Measurements from ENCODE around the gene TPSAB1.

TPSAB1 gene

DNA sequence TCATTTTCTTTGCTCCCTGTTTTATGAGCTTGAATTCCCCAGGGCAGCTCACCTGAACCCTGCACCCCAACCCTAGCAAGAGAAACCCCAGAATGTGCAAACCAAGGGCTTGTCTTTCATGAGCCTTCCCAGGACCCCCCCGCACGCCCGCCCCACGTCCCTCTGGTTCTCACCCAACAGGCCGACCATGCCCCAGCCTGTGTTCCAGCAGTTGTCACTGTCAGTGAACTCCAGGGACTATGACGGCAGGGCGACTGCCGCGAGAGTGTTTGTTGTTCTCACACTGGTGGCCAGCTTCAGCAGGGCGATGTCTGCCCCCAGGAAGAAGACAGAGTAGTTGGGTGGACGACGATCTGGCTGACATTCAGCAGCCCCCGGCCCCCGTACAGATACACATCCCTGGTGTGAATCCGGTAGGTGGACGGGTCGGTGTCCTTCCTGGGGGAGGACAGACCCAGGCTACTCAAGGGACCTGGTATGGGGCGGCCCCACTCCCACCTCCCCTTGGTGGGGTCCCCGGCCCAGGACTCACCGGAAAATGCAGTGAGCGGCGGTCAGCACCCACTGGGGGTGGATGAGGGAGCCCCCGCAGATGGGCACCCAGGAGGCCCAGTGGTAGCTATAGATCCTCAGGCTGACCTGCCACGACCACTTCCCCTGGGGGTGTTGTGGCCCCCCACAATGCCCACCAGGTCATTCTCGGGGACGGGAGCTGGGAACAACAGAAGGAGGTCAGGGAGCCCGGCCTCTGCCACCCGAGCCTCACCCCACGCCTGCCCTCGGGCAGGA lies 35.5 kb downstream of the TPSAB1 start:
- Histone ChIP-seq H3K9me3 (ENCODE audit: control insufficient read depth, insufficient read depth, low read length) (no peaks in the 10 kb centered on the region), H3K27me3 (ENCODE audit: control insufficient read depth, insufficient read depth, low read length) (no peaks in the 10 kb centered on the region), H3K9ac (ENCODE audit: low read depth, low read length) (no peak overlapping the region), H3K4me3 (ENCODE audit: low read depth, low read length) (no peak overlapping the region), H3K27ac (ENCODE audit: low read depth, low read length) (no peak overlapping the region), H3K4me1 (ENCODE audit: control insufficient read depth, insufficient read depth, low read length) (peaks cover 11% of the 10 kb centered on the region; the same call in 1 of the 2 replicates), H3K36me3 (ENCODE audit: control insufficient read depth, insufficient read depth, low read length) (no peaks in the 10 kb centered on the region)

GRCh38 chr16:1276580-1276878 lies 36.0 kb downstream of the TPSAB1 start:
- peaks cover 11% of the 10 kb centered on the region; the same call in 1 of the 2 replicates for H3K4me1 ChIP-seq (ENCODE audit: control insufficient read depth, insufficient read depth, low read length)
- H3K27me3 ChIP-seq (ENCODE audit: control insufficient read depth, insufficient read depth, low read length), result no peaks in the 10 kb centered on the region
- no peaks in the 10 kb centered on the region for H3K36me3 ChIP-seq (ENCODE audit: control insufficient read depth, insufficient read depth, low read length)
- H3K9ac ChIP-seq (ENCODE audit: low read depth, low read length), result no peak overlapping the region
- no peak overlapping the region for H3K4me3 ChIP-seq (ENCODE audit: low read depth, low read length)
- no peaks in the 10 kb centered on the region for H3K9me3 ChIP-seq (ENCODE audit: control insufficient read depth, insufficient read depth, low read length)
- no peak overlapping the region for H3K27ac ChIP-seq (ENCODE audit: low read depth, low read length)

GRCh38 chr16:1277151-1277598 lies 36.7 kb downstream of the TPSAB1 start:
- H3K9me3 ChIP-seq (ENCODE audit: control insufficient read depth, insufficient read depth, low read length), result no peaks in the 10 kb centered on the region
- H3K27ac ChIP-seq (ENCODE audit: low read depth, low read length), result no peak overlapping the region
- no peak overlapping the region for H3K4me3 ChIP-seq (ENCODE audit: low read depth, low read length)
- no peak overlapping the region for H3K9ac ChIP-seq (ENCODE audit: low read depth, low read length)
- H3K36me3 ChIP-seq (ENCODE audit: control insufficient read depth, insufficient read depth, low read length), result no peaks in the 10 kb centered on the region
- peaks cover 11% of the 10 kb centered on the region; the same call in 1 of the 2 replicates for H3K4me1 ChIP-seq (ENCODE audit: control insufficient read depth, insufficient read depth, low read length)
- H3K27me3 ChIP-seq (ENCODE audit: control insufficient read depth, insufficient read depth, low read length), result no peaks in the 10 kb centered on the region

DNA sequence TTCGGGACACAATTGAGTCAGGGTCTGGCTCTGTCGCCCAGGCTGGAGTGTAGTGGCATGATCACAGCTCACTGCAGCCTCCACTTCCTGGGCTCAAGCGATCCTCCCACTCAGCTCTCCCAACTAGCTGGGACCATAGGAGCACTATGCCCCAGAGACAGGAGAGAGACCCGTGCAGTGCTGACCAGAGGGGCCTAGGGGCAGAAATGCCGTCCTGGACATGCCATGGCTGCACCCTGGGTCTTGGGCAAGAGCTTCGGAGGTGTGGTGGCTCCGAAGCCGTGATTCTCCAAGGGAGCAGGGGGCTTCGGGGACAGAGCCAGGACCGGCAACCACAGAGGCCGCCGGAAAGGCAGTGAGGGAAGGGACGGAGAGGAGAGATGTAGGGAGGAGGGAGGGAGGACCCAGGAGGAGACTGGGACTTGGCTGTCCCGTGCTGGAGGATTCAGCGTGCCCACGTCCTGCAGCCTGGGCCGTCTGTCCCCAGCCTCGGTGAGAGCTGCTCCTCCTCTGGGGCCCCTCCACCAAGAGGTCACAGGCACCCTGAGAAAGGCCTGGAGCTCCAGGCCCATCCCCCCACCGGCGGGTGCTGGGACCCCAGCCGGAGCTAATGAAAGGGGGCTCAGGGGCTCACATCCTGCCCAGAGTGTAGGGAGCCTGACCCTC lies 37.2 kb downstream of the TPSAB1 start:
- no peak overlapping the region for H3K27ac ChIP-seq (ENCODE audit: low read depth, low read length)
- no peaks in the 10 kb centered on the region for H3K27me3 ChIP-seq (ENCODE audit: control insufficient read depth, insufficient read depth, low read length)
- no peaks in the 10 kb centered on the region for H3K36me3 ChIP-seq (ENCODE audit: control insufficient read depth, insufficient read depth, low read length)
- no peak overlapping the region for H3K4me3 ChIP-seq (ENCODE audit: low read depth, low read length)
- no peak overlapping the region for H3K9ac ChIP-seq (ENCODE audit: low read depth, low read length)
- H3K4me1 ChIP-seq (ENCODE audit: control insufficient read depth, insufficient read depth, low read length), result peaks cover 11% of the 10 kb centered on the region; the same call in 1 of the 2 replicates
- no peaks in the 10 kb centered on the region for H3K9me3 ChIP-seq (ENCODE audit: control insufficient read depth, insufficient read depth, low read length)

DNA sequence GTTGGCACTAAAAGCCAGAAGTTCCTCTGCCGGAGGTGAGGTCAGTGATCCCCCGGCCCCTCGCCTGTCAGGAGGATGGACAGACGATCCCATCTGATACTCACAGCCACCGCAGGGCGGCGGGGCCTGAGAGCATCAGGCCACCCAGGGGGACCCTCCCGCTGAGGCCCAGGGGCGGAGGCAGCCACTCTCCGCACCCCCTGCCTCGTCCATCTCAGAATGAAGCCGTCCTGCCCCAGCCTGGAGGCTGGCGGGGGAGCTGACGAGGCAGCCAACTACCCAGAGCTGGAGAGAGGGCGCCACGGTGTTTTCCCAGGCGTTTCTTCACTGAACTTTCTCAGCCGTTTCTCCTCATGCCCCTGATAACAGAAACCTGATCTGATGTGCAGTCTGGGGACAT lies 38.0 kb downstream of the TPSAB1 start:
- peaks cover 15% of the 10 kb centered on the region; the same call in 1 of the 2 replicates for H3K4me1 ChIP-seq (ENCODE audit: control insufficient read depth, insufficient read depth, low read length)
- H3K27me3 ChIP-seq (ENCODE audit: control insufficient read depth, insufficient read depth, low read length), result no peaks in the 10 kb centered on the region
- H3K27ac ChIP-seq (ENCODE audit: low read depth, low read length), result no peak overlapping the region
- H3K9ac ChIP-seq (ENCODE audit: low read depth, low read length), result no peak overlapping the region
- H3K4me3 ChIP-seq (ENCODE audit: low read depth, low read length), result no peak overlapping the region
- no peaks in the 10 kb centered on the region for H3K36me3 ChIP-seq (ENCODE audit: control insufficient read depth, insufficient read depth, low read length)
- H3K9me3 ChIP-seq (ENCODE audit: control insufficient read depth, insufficient read depth, low read length), result no peaks in the 10 kb centered on the region

DNA sequence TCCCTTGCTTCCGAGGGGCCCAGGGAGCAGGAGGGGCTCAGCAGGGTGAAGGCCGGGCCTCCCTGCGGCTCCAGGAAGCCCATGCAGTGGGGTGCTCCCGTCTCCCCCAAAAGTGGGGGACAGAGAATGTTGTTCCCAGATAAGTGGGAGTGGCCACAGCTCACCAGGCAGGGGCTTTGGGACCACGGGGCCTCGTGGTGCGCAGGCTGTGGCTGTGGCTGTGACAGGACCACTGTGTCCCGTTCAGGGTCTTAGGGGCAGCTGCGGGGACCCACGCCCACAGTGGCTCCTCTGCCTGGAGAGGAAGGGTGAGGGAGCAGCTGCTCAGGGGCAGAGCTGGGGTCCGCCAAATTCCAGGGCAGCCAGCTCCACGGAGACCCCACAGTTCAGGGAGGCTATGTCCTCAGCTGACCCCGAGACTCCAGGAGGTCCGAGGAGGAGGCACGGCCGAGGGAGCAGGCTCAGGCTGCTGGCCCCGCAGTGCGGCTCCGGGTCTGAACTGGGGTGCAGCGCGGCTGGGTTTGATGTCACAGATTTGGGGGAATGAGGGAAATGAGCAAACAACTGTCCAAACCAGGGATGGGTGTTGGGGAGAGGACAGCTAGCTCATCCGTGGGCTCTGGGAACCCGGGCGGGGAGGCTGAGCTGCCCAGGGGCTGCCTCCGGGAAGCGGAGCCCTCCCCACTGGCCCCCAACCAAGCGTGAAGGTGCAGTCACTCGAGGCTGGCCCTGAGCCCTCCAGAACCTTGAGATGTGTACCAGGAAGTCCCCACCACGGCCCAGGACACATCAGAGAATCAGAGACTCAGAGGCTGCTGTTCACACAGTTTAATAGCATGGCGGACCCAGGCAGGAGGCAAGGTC lies 38.8 kb downstream of the TPSAB1 start:
- H3K4me1 ChIP-seq (ENCODE audit: control insufficient read depth, insufficient read depth, low read length), result peaks cover 18% of the 10 kb centered on the region; the same call in 1 of the 2 replicates
- H3K36me3 ChIP-seq (ENCODE audit: control insufficient read depth, insufficient read depth, low read length), result no peaks in the 10 kb centered on the region
- H3K4me3 ChIP-seq (ENCODE audit: low read depth, low read length), result no peak overlapping the region
- no peaks in the 10 kb centered on the region for H3K27me3 ChIP-seq (ENCODE audit: control insufficient read depth, insufficient read depth, low read length)
- no peak overlapping the region for H3K9ac ChIP-seq (ENCODE audit: low read depth, low read length)
- no peaks in the 10 kb centered on the region for H3K9me3 ChIP-seq (ENCODE audit: control insufficient read depth, insufficient read depth, low read length)
- H3K27ac ChIP-seq (ENCODE audit: low read depth, low read length), result no peak overlapping the region

DNA sequence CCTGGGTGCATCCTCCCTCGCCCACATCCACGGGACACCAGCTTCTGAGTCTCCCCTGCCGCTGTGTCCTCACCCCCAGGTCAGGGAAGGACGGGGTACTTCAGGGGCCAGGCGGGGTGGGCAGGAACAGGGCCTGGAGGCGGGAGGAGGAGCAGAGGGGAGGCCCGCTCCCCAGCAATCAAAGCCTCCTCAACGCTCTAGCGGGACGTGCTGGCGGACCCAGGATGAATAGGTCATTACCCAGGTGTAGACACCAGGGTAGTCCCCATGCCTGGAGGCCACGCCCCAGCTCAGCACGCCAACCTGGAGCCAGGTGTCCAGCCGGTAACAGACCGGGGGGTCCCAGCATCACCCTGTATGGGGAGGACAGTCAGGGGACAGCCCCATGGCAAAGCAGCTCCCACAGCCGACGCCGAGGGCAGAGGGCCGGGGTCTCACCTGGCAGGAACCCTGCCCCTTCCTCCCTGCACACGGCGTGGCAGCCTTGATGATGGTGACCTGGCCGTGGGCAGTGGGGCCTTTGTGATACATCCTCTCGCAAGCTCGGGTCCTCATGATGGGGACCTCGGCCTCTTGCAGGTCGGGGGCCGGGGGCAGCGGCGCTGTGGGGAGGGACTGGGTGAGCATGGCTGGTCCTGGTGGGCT lies 39.6 kb downstream of the TPSAB1 start:
- Histone ChIP-seq H3K27me3 (ENCODE audit: control insufficient read depth, insufficient read depth, low read length) (no peaks in the 10 kb centered on the region), H3K36me3 (ENCODE audit: control insufficient read depth, insufficient read depth, low read length) (no peaks in the 10 kb centered on the region), H3K4me1 (ENCODE audit: control insufficient read depth, insufficient read depth, low read length) (peaks cover 18% of the 10 kb centered on the region; the same call in 1 of the 2 replicates), H3K9me3 (ENCODE audit: control insufficient read depth, insufficient read depth, low read length) (no peaks in the 10 kb centered on the region), H3K9ac (ENCODE audit: low read depth, low read length) (no peak overlapping the region), H3K27ac (ENCODE audit: low read depth, low read length) (no peak overlapping the region), H3K4me3 (ENCODE audit: low read depth, low read length) (no peak overlapping the region)

DNA sequence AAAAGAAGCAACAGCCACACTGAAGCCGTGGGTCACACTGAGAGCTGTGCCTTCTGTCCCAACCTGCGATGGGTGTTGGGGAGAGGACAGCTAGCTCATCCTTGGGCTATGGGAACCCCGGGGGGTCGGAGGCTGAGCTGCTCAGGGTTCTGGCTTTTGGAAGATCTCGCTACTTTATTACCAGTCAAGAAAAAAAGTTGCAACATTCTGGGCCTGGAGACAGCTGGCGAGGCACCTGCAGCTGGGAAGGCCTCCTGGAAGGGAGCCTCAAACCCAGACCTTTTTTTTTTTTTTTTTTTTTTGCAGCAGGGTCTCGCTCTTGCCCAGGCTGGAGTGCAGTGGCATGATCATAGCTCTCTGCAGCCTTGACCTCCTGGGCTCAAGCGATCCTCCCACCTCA lies 40.3 kb downstream of the TPSAB1 start:
- Histone ChIP-seq H3K4me1 (ENCODE audit: control insufficient read depth, insufficient read depth, low read length) (peaks cover 18% of the 10 kb centered on the region; the same call in 1 of the 2 replicates), H3K27me3 (ENCODE audit: control insufficient read depth, insufficient read depth, low read length) (no peaks in the 10 kb centered on the region), H3K36me3 (ENCODE audit: control insufficient read depth, insufficient read depth, low read length) (no peaks in the 10 kb centered on the region), H3K9ac (ENCODE audit: low read depth, low read length) (no peak overlapping the region), H3K27ac (ENCODE audit: low read depth, low read length) (no peak overlapping the region), H3K4me3 (ENCODE audit: low read depth, low read length) (no peak overlapping the region), H3K9me3 (ENCODE audit: control insufficient read depth, insufficient read depth, low read length) (no peaks in the 10 kb centered on the region)

DNA sequence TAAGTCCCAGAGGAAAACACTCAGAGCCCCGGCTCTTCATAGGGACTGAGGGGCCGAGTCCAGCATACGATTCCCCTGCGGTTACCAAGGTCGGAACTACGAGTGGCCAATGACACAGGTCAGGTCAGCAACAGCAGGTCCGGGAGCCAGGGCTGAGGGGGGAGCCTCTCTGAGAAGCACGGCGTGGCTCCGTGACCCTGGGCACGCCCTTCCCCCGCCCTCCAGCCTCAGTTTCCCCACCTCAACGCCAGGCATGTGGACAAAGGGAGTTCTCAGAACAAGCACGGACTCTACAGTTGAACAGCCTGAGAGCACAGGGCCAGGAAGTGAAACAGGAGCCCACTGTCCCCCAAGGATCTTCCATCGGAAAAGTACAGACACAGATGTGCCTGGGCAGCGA lies 41.0 kb downstream of the TPSAB1 start:
- Histone ChIP-seq H3K36me3 (ENCODE audit: control insufficient read depth, insufficient read depth, low read length) (no peaks in the 10 kb centered on the region), H3K9me3 (ENCODE audit: control insufficient read depth, insufficient read depth, low read length) (no peaks in the 10 kb centered on the region), H3K27ac (ENCODE audit: low read depth, low read length) (no peak overlapping the region), H3K27me3 (ENCODE audit: control insufficient read depth, insufficient read depth, low read length) (no peaks in the 10 kb centered on the region; the same call in 1 of the 2 replicates), H3K4me1 (ENCODE audit: control insufficient read depth, insufficient read depth, low read length) (peaks cover 18% of the 10 kb centered on the region; the same call in 1 of the 2 replicates), H3K4me3 (ENCODE audit: low read depth, low read length) (no peak overlapping the region), H3K9ac (ENCODE audit: low read depth, low read length) (no peak overlapping the region)

GRCh38 chr16:1282324-1282973 lies 41.9 kb downstream of the TPSAB1 start:
- Histone ChIP-seq H3K4me1 (ENCODE audit: control insufficient read depth, insufficient read depth, low read length) (peaks cover 18% of the 10 kb centered on the region; the same call in 1 of the 2 replicates), H3K27me3 (ENCODE audit: control insufficient read depth, insufficient read depth, low read length) (peaks cover under 1% of the 10 kb centered on the region), H3K9ac (ENCODE audit: low read depth, low read length) (no peak overlapping the region), H3K27ac (ENCODE audit: low read depth, low read length) (no peak overlapping the region), H3K9me3 (ENCODE audit: control insufficient read depth, insufficient read depth, low read length) (no peaks in the 10 kb centered on the region), H3K4me3 (ENCODE audit: low read depth, low read length) (no peak overlapping the region), H3K36me3 (ENCODE audit: control insufficient read depth, insufficient read depth, low read length) (no peaks in the 10 kb centered on the region)
